Progenitor cell of endocrine pancreas (in vitro differentiated cells): ENCODE measurements around the gene FGD5. TPM values are rescaled to one million over a fixed set of nuclear protein-coding genes. Genes with fewer than 3 reads are reported as not detected.

Experiments
- DNase-seq: peaks from one replicate; pipeline ENCODE4 v3.0.0; 2021; ENCODE audit warnings: low spot score; ENCODE audit not compliant: unreplicated experiment
- H3K27ac Mint-ChIP-seq: 2 replicates; pipeline ENCODE4 v1.8.0; 2021; ENCODE audit warnings: mild to moderate bottlenecking, moderate library complexity, mixed read lengths
- H3K27me3 Mint-ChIP-seq: 2 replicates; pipeline ENCODE4 v1.8.0; 2021; ENCODE audit warnings: mixed read lengths
- H3K36me3 Mint-ChIP-seq: 2 replicates; pipeline ENCODE4 v1.8.0; 2022; ENCODE audit warnings: mixed read lengths; ENCODE audit not compliant: insufficient read depth
- H3K4me1 Mint-ChIP-seq: 2 replicates; pipeline ENCODE4 v1.8.0; 2021; ENCODE audit warnings: low read depth, mixed read lengths
- H3K4me3 Mint-ChIP-seq: 2 replicates; pipeline ENCODE4 v1.8.0; 2021; ENCODE audit warnings: low read depth, mild to moderate bottlenecking, moderate library complexity, mixed read lengths
- H3K9me3 Mint-ChIP-seq: 2 replicates; pipeline ENCODE4 v1.8.0; 2021; ENCODE audit warnings: low read depth, mixed read lengths
- total RNA-seq: library from RNA; stranded (reverse); gene quantifications from 2 replicates; pipeline ENCODE4 v1.2.1, GENCODE V29; 2021
- TF ChIP-seq, protein P1 (sequence below): fragments of 200-600 bp; sonication (generic); IDR thresholded peaks from one replicate; pipeline ENCODE4 v1.5.0; 2021; ENCODE audit warnings: antibody characterized with exemption, mild to moderate bottlenecking; ENCODE audit not compliant: unreplicated experiment

Gene FGD5
- total RNA-seq, 1 donor from 2014 or later = 0.17 TPM

DNA sequence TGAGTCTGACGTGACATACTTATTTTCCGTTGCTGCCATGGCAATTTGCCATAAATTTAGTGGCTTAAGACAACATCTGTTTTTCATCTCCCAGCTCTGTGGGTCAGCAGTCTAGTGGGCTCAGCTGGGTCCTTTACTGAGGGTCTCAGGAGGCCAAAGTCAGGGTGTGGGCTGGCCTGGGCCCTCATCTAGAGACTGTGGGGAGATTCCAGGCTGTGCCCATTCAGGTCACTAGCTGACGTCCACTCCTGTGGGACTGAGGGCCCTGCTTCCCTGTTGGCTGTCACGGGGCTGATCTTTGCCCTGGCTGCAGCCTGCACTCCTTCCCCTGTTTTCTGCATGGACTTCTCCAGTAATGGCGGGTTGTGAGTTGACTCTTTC is 19.1 kb downstream of the FGD5 start:
- Mint-ChIP-seq H3K4me1 (peaks cover 5% of the 10 kb centered on the region), H3K27ac (no peak overlapping the region), H3K4me3 (no peak overlapping the region), H3K27me3 (peaks cover 60% of the 10 kb centered on the region), H3K9me3 (no peaks in the 10 kb centered on the region), H3K36me3 (no peaks in the 10 kb centered on the region)
- DNase-seq = no peak
- TF ChIP-seq, protein P1, sequence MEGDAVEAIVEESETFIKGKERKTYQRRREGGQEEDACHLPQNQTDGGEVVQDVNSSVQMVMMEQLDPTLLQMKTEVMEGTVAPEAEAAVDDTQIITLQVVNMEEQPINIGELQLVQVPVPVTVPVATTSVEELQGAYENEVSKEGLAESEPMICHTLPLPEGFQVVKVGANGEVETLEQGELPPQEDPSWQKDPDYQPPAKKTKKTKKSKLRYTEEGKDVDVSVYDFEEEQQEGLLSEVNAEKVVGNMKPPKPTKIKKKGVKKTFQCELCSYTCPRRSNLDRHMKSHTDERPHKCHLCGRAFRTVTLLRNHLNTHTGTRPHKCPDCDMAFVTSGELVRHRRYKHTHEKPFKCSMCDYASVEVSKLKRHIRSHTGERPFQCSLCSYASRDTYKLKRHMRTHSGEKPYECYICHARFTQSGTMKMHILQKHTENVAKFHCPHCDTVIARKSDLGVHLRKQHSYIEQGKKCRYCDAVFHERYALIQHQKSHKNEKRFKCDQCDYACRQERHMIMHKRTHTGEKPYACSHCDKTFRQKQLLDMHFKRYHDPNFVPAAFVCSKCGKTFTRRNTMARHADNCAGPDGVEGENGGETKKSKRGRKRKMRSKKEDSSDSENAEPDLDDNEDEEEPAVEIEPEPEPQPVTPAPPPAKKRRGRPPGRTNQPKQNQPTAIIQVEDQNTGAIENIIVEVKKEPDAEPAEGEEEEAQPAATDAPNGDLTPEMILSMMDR = no peak

DNA sequence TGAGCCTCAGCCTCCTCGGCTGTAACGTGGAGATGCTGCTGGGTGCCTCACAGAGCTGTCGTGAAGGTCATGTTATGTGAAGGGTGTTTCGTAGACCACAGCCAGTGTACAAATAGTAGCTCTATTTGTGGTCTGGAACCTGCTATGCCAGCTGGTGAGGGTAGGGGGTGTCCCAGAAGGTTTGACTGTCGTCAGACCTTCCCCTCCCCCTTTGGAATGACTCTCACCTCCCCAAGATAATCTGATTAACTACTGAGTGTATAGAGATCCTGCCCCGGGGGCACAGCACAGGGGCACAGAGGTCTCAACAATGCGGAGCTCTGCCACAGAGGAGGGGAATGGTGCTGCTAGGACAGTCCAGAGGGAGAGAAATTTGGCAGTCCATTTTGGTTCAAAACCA is 20.5 kb downstream of the FGD5 start:
- no peak for DNase-seq
- H3K4me1 Mint-ChIP-seq = peaks cover 5% of the 10 kb centered on the region
- no peaks in the 10 kb centered on the region for H3K36me3 Mint-ChIP-seq
- H3K27me3 Mint-ChIP-seq = peaks cover 58% of the 10 kb centered on the region
- H3K27ac Mint-ChIP-seq = peak overlapping the region; percentile 26
- TF ChIP-seq, protein P1 = no peak
- no peak overlapping the region for H3K4me3 Mint-ChIP-seq
- no peaks in the 10 kb centered on the region for H3K9me3 Mint-ChIP-seq

DNA sequence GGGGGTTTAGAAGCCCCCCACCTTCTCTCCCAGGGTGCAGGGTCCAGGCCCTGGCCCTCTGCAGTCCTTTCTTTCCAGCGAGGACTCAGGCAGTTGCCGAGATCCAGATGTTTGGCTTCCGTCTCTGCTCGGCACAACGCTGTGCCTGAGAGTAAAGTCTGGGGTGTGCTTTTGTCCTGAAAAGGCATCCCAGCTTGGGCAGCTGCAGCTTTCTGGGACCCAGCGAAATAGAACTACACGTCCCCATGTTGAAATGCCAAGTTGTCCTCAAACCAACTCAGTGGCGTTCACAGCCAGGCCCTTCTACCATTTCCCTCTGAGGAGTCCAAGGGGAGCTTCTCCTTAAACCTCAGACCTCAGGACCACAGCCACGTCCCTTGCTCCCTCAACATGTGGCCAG is 23.1 kb downstream of the FGD5 start:
- Mint-ChIP-seq H3K27me3 (peaks cover 66% of the 10 kb centered on the region), H3K4me3 (no peak overlapping the region), H3K36me3 (no peaks in the 10 kb centered on the region), H3K4me1 (peaks cover 5% of the 10 kb centered on the region), H3K9me3 (no peaks in the 10 kb centered on the region), H3K27ac (no peak overlapping the region)
- TF ChIP-seq, protein P1 = no peak
- no peak for DNase-seq

DNA sequence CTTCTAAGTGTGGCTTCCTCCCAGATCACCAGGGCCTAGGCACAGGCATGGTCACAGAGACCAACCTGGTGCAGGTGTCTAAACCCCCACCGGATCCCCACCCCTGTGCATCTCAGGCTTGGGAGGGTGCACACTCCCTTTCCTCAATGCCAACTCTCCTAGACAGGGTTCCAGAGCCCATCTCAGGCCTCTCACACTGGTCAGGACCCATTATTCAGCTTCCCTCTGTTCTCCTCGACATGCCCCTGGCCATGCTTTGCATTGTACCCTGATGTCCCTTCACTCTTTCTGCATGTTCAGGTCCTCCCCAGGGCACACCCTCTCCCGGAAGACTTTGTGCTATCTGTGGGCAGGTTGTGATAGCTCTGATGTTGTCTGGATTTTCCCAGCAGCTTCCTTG is 23.5 kb downstream of the FGD5 start:
- no peak for DNase-seq
- H3K9me3 Mint-ChIP-seq = no peaks in the 10 kb centered on the region
- no peak overlapping the region for H3K4me3 Mint-ChIP-seq
- peaks cover 66% of the 10 kb centered on the region for H3K27me3 Mint-ChIP-seq
- no peaks in the 10 kb centered on the region for H3K36me3 Mint-ChIP-seq
- H3K27ac Mint-ChIP-seq = no peak overlapping the region
- H3K4me1 Mint-ChIP-seq = peaks cover 4% of the 10 kb centered on the region
- TF ChIP-seq, protein P1 = no peak

DNA sequence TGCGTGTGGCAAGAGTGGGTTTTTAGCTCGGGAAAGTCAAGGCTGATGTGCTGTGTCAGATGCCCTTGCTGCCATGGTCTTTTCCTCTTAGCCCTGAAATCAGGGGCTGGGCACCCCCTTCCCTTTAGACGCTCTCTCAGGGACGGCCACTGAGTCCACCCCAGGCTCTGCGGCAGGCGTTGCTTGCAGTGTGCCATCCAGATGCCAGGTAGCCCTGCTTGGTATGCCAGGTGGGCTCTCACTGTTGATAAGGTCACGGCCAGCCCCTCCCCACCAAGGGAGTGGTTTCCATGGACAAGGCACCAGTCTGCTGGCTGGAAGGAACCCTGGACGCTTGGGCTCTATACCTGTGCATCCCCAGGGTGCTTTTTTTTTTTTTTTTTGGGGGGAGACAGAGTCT is 24.6 kb downstream of the FGD5 start:
- Mint-ChIP-seq H3K9me3 (no peaks in the 10 kb centered on the region), H3K4me1 (peaks cover 4% of the 10 kb centered on the region), H3K36me3 (no peaks in the 10 kb centered on the region), H3K27me3 (peaks cover 70% of the 10 kb centered on the region), H3K4me3 (no peak overlapping the region), H3K27ac (no peak overlapping the region)
- TF ChIP-seq, protein P1 = no peak
- no peak for DNase-seq
